GM18498 (cell line): ENCODE measurements around the gene ZSCAN30.

ENCODE experiments used
- ATAC-seq: cut with Tn5 transposase; IDR thresholded peaks from one replicate; pipeline ENCODE4 v1.9.1; 2021; ENCODE audit warnings: mild to moderate bottlenecking, moderate library complexity; ENCODE audit not compliant: unreplicated experiment

Gene ZSCAN30

GRCh38 chr18:35282353-35282752 lies 7.7 kb downstream of the ZSCAN30 start:
- no peak for ATAC-seq

GRCh38 chr18:35278969-35279368 lies 11.1 kb downstream of the ZSCAN30 start:
- no peak for ATAC-seq

- ATAC-seq, result no peak
Measured at GRCh38 chr18:35278085-35278484, 11.9 kb downstream of the ZSCAN30 start.

GRCh38 chr18:35277633-35278032 lies 12.4 kb downstream of the ZSCAN30 start:
- no peak for ATAC-seq

GRCh38 chr18:35276267-35276666 lies 13.8 kb downstream of the ZSCAN30 start:
- no peak for ATAC-seq

GRCh38 chr18:35271656-35272055 lies 18.4 kb downstream of the ZSCAN30 start:
- ATAC-seq, result no peak

GRCh38 chr18:35268821-35269220 lies 21.2 kb downstream of the ZSCAN30 start:
- ATAC-seq, result no peak

GRCh38 chr18:35267809-35268208 lies 22.2 kb downstream of the ZSCAN30 start:
- ATAC-seq, result peak; percentile 5

GRCh38 chr18:35267161-35267651 lies 22.8 kb downstream of the ZSCAN30 start:
- peak; percentile 85 for ATAC-seq

- ATAC-seq, result no peak
Measured at GRCh38 chr18:35264409-35264808, 25.6 kb downstream of the ZSCAN30 start.

- no peak for ATAC-seq
Measured at GRCh38 chr18:35256947-35257346, 33.1 kb downstream of the ZSCAN30 start.

- no peak for ATAC-seq
Measured at GRCh38 chr18:35253655-35254287, 36.3 kb downstream of the ZSCAN30 start.

GRCh38 chr18:35252466-35252865 lies 37.6 kb downstream of the ZSCAN30 start:
- no peak for ATAC-seq

- no peak for ATAC-seq
Measured at GRCh38 chr18:35248429-35248828, 41.6 kb downstream of the ZSCAN30 start.

GRCh38 chr18:35247412-35248249 lies 42.4 kb downstream of the ZSCAN30 start:
- no peak for ATAC-seq

GRCh38 chr18:35246831-35247230 lies 43.2 kb downstream of the ZSCAN30 start:
- ATAC-seq, result no peak

- ATAC-seq, result no peak
Measured at GRCh38 chr18:35245719-35246317, 44.2 kb downstream of the ZSCAN30 start.

- ATAC-seq, result no peak
Measured at GRCh38 chr18:35244671-35245070, 45.4 kb downstream of the ZSCAN30 start.

GRCh38 chr18:35242426-35242825 lies 47.6 kb downstream of the ZSCAN30 start:
- no peak for ATAC-seq

GRCh38 chr18:35241448-35241804 lies 48.6 kb downstream of the ZSCAN30 start:
- no peak for ATAC-seq

GRCh38 chr18:35240664-35241447 lies 49.2 kb downstream of the ZSCAN30 start, which contains the start of gene ZNF397:
ZNF397 (plus strand) TSS chr18:35241034; CDS start chr18:35242471, 1,437 bp downstream.
- ATAC-seq, result peak; percentile 100
